ENCODE data around the gene AKAP6. TPM values are rescaled to one million over a fixed set of nuclear protein-coding genes. Genes with fewer than 3 reads are reported as not detected.

AKAP6 gene
- total RNA-seq, 1 experiment from 2014 or later: 1.9 TPM

DNA sequence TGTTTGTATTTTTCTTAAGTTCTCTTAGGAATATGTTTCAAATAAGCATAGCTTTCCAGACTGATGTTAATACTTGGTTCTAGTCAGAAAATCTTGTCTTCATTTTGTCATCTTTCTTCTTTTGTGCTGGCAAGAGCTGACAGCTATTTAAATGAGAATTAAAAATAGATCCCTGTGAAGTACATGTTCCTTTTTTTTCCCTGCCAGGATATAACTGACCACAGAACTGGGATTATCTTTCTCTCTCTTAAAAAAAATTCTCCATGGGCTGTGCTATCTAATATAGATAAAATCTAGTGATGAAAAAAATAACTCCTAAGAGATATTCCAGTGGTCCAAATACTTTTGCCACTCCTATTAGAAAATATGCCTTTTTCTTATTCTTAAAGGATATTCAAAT is 163.4 kb downstream of the AKAP6 start:
- no peaks in the 10 kb centered on the region for H3K9me2 ChIP-seq (ENCODE audit: insufficient read depth)
- RAD21 ChIA-PET (ENCODE audit: low non-redundant PET in 1 of 2, low total read pairs in 2 of 2, uncharacterized antibody in 2 of 2, unreplicated experiment in 2 of 2): no interaction called here
- no peak overlapping the region for H3K4me3 ChIP-seq (replicated peaks in 1 of 2; ENCODE audit: low read depth in 1 of 2, low read length in 2 of 2)
- intact Hi-C loops (cut with micrococcal nuclease): no loop called here
- H3K4me2 ChIP-seq (ENCODE audit: low read length): no peak overlapping the region
- no TSS peak for BruUV-seq (replicated peaks)
- no peaks in the 10 kb centered on the region for H3K9me3 ChIP-seq (ENCODE audit: control insufficient read depth in 1 of 2, insufficient read depth in 1 of 2, low read depth in 1 of 2, low read length in 2 of 2)
- no peak overlapping the region for H2AFZ ChIP-seq (ENCODE audit: low read depth, low read length, poor library complexity, severe bottlenecking)
- no peak overlapping the region for H3K27ac ChIP-seq (ENCODE audit: low read depth, low read length)
- H3K27me3 ChIP-seq (ENCODE audit: insufficient read depth, low read length): no peaks in the 10 kb centered on the region
- no peak for ATAC-seq
- DNase-seq (ENCODE audit: low read depth, low spot score): no peak
- H4K20me1 ChIP-seq (ENCODE audit: insufficient read depth): no peaks in the 10 kb centered on the region
- no peaks in the 10 kb centered on the region for H3K4me1 ChIP-seq (ENCODE audit: control insufficient read depth in 1 of 2, insufficient read depth in 2 of 2, low read length in 2 of 2)
- CTCF ChIA-PET: no interaction called here
- TF ChIP-seq POLR2AphosphoS5 (IDR thresholded peaks at IDR 0.05; ENCODE audit: low read depth, low read length): no peak
- TF ChIP-seq CBX3 (IDR thresholded peaks at IDR 0.05; ENCODE audit: low read depth): no peak
- TF ChIP-seq EZH2phosphoT487 (IDR thresholded peaks at IDR 0.05; ENCODE audit: borderline replicate concordance): no peak
- TF ChIP-seq YY1 (IDR thresholded peaks at IDR 0.05; ENCODE audit: extremely low read depth, insufficient replicate concordance, low read depth, low read length): no peak
- TF ChIP-seq SRF (IDR thresholded peaks at IDR 0.05; ENCODE audit: low read depth): no peak
- TF ChIP-seq, protein P1, sequence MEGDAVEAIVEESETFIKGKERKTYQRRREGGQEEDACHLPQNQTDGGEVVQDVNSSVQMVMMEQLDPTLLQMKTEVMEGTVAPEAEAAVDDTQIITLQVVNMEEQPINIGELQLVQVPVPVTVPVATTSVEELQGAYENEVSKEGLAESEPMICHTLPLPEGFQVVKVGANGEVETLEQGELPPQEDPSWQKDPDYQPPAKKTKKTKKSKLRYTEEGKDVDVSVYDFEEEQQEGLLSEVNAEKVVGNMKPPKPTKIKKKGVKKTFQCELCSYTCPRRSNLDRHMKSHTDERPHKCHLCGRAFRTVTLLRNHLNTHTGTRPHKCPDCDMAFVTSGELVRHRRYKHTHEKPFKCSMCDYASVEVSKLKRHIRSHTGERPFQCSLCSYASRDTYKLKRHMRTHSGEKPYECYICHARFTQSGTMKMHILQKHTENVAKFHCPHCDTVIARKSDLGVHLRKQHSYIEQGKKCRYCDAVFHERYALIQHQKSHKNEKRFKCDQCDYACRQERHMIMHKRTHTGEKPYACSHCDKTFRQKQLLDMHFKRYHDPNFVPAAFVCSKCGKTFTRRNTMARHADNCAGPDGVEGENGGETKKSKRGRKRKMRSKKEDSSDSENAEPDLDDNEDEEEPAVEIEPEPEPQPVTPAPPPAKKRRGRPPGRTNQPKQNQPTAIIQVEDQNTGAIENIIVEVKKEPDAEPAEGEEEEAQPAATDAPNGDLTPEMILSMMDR (IDR thresholded peaks at IDR 0.05 in 2 of 3, conservative IDR thresholded peaks at IDR 0.05 in 1 of 3; ENCODE audit: borderline replicate concordance in 1 of 3, insufficient read depth in 1 of 3, low read depth in 2 of 3, low read length in 2 of 3): no peak
- TF ChIP-seq, protein P2, sequence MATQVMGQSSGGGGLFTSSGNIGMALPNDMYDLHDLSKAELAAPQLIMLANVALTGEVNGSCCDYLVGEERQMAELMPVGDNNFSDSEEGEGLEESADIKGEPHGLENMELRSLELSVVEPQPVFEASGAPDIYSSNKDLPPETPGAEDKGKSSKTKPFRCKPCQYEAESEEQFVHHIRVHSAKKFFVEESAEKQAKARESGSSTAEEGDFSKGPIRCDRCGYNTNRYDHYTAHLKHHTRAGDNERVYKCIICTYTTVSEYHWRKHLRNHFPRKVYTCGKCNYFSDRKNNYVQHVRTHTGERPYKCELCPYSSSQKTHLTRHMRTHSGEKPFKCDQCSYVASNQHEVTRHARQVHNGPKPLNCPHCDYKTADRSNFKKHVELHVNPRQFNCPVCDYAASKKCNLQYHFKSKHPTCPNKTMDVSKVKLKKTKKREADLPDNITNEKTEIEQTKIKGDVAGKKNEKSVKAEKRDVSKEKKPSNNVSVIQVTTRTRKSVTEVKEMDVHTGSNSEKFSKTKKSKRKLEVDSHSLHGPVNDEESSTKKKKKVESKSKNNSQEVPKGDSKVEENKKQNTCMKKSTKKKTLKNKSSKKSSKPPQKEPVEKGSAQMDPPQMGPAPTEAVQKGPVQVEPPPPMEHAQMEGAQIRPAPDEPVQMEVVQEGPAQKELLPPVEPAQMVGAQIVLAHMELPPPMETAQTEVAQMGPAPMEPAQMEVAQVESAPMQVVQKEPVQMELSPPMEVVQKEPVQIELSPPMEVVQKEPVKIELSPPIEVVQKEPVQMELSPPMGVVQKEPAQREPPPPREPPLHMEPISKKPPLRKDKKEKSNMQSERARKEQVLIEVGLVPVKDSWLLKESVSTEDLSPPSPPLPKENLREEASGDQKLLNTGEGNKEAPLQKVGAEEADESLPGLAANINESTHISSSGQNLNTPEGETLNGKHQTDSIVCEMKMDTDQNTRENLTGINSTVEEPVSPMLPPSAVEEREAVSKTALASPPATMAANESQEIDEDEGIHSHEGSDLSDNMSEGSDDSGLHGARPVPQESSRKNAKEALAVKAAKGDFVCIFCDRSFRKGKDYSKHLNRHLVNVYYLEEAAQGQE (IDR thresholded peaks at IDR 0.05; ENCODE audit: low read depth): no peak
- no peak for TF ChIP-seq JUND (IDR thresholded peaks at IDR 0.05)
- TF ChIP-seq POLR2A (IDR thresholded peaks at IDR 0.05; ENCODE audit: borderline replicate concordance, extremely low read depth, insufficient read depth, insufficient read length): no peak
- TF ChIP-seq RAD21 (IDR thresholded peaks at IDR 0.05; ENCODE audit: low read depth): no peak
- TF ChIP-seq CEBPB (IDR thresholded peaks at IDR 0.05; ENCODE audit: low read depth): no peak
- TF ChIP-seq SP1 (IDR thresholded peaks at IDR 0.05; ENCODE audit: low read depth): no peak
- TF ChIP-seq FOSL1 (IDR thresholded peaks at IDR 0.05; ENCODE audit: low read depth): no peak
- no peak for TF ChIP-seq ZFX (IDR thresholded peaks at IDR 0.05)
- TF ChIP-seq, protein P3, sequence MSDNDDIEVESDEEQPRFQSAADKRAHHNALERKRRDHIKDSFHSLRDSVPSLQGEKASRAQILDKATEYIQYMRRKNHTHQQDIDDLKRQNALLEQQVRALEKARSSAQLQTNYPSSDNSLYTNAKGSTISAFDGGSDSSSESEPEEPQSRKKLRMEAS (IDR thresholded peaks at IDR 0.05): no peak
- TF ChIP-seq EZH2 (IDR thresholded peaks at IDR 0.05): no peak
- H3K9ac ChIP-seq (ENCODE audit: low read length): no peak overlapping the region
- POLR2A ChIA-PET: no interaction called here
- H3K79me2 ChIP-seq (ENCODE audit: insufficient read depth, low read length): no peaks in the 10 kb centered on the region
- H3K36me3 ChIP-seq (ENCODE audit: control insufficient read depth in 1 of 2, insufficient read depth in 2 of 2, low read length in 2 of 2): no peaks in the 10 kb centered on the region
